ENCODE data around the gene LRRC61. TPM values are rescaled to one million over a fixed set of nuclear protein-coding genes. Genes with fewer than 3 reads are reported as not detected.
"Not testable (repeated sequence)": the region's sequence is repeated elsewhere in the genome, so short reads cannot be mapped to it uniquely, and the experiment has no call there.

LRRC61 gene
- total RNA-seq, 6 experiments from 2014 or later, result not detected

DNA sequence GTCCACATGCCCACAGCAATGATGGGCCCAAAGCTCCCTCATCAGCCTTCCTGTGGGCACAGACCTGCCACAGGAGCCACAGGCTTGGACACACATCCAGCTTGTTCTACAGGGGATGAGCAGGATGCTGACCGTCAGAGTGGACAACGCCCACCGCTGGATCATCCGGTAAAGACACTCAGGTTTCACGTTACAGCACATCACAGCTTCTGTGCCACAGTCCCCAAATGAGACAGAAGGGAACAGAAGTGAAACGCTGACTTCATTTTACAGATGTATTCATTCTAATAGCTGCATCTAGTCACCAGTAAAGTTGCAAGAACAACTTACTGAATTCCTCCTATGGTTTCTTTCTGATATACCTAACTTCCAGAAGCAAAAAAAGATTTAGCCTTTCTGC is 32.8 kb upstream of the LRRC61 start:
- not testable (repeated sequence) for H3K27ac Mint-ChIP-seq; DNase-seq; H3K27me3 Mint-ChIP-seq (ENCODE audit: insufficient read depth); H3K9me3 Mint-ChIP-seq; H3K36me3 Mint-ChIP-seq (ENCODE audit: low read depth); H3K4me3 Mint-ChIP-seq; H3K4me1 Mint-ChIP-seq (ENCODE audit: low read depth)

DNA sequence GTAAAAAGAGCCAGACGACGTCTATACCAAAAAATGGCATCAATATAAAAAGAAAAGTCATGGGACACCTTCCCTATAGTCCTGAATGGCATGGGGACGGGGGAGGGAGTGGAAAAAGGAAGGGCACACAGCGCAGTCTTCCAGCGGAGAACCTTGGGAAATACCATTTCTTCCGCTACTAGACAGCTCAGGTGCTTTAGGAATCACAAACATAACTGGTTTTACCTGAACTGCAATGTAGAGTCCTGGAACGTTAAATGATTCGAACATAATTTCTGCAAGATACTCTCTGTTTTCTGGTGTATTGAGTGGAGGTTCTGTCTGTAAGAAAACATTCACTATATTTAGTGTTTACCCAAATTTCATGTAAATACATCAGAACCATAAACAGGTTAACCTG is 28.1 kb upstream of the LRRC61 start:
- not testable (repeated sequence) for H3K27ac Mint-ChIP-seq; H3K36me3 Mint-ChIP-seq (ENCODE audit: low read depth); H3K4me3 Mint-ChIP-seq; DNase-seq; H3K27me3 Mint-ChIP-seq (ENCODE audit: insufficient read depth); H3K9me3 Mint-ChIP-seq; H3K4me1 Mint-ChIP-seq (ENCODE audit: low read depth)

DNA sequence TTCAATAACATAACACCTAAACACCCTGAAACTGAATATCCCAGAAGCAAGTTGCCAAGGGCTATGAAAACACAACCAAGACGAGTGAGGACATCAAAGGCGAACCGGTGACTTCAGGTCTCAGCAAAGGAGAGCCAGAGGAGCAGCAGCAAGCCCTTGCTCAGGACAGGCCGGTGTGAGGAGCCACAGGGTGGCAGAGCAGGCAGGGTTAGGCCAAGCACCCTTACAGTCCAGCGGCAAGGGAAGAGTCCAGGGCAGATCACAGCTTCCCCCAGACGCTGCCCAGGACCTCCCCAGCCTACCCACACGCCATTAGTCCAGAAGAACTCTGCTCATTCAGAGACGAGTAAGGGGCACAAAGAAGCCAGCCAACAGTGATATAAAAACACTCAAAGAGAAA is 27.5 kb upstream of the LRRC61 start:
- not testable (repeated sequence) for H3K27ac Mint-ChIP-seq; H3K9me3 Mint-ChIP-seq; H3K36me3 Mint-ChIP-seq (ENCODE audit: low read depth); H3K27me3 Mint-ChIP-seq (ENCODE audit: insufficient read depth); H3K4me3 Mint-ChIP-seq; H3K4me1 Mint-ChIP-seq (ENCODE audit: low read depth); DNase-seq

DNA sequence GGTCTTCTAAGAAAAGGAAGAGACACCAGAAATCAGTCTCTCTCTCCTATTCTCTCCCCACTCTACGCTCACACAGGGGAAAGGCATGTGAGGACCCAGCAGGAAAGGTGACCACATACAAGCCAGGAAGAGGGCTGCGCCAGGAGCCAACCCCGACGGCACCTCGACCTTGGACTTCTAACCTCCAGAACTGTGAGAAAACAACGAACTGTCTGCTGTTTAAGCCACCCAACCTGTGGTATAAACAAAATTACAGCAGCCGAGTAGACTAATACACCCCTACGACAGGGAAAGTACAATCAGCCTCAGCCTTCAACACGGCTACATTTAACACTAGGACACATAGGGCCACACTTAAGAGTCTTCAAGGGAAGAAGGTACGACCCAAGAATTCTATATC is 26.4 kb upstream of the LRRC61 start:
- not testable (repeated sequence) for H3K27me3 Mint-ChIP-seq (ENCODE audit: insufficient read depth); H3K27ac Mint-ChIP-seq; DNase-seq; H3K9me3 Mint-ChIP-seq; H3K36me3 Mint-ChIP-seq (ENCODE audit: low read depth); H3K4me3 Mint-ChIP-seq; H3K4me1 Mint-ChIP-seq (ENCODE audit: low read depth)

DNA sequence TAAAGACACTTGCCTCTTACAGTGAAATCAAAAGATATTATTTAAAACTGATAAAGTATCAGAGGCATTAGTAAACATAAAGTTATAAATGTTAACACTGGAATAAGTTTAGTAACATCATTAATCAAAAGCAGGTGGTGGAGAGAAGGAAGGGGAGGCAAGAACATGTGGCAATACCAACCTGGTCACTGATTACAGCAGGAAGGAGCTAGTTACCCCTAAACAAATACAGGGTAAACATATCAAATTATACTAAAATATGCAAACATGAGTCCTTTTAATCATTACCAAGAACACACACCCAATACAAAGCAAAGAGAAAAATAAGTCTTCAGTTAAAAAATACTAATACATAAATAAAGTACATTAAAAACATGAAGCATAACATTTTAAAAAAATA is 25.2 kb upstream of the LRRC61 start:
- H3K36me3 Mint-ChIP-seq (ENCODE audit: low read depth); DNase-seq; H3K27ac Mint-ChIP-seq; H3K27me3 Mint-ChIP-seq (ENCODE audit: insufficient read depth); H3K4me3 Mint-ChIP-seq; H3K4me1 Mint-ChIP-seq (ENCODE audit: low read depth); H3K9me3 Mint-ChIP-seq: not testable (repeated sequence)

DNA sequence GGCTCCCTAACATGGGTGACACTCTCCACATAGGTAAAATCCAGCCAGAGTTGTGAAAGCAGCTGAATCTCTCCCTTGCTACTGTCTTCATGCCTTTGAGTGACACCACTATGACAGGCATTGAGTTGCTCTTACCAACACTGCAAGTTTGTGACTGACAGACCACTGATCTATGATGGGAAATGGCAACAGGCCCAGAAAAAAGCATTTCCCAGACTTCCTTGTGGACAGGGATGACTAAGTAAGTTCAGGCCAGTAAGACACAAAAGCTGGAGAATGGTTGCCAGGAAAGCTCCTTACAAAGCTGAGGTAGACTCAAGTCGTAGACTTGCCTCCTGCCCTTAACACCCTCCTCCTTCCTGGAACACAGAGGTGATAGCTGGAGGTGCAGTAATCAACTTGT is 20.2 kb upstream of the LRRC61 start:
- H3K27me3 Mint-ChIP-seq (ENCODE audit: insufficient read depth); H3K9me3 Mint-ChIP-seq; H3K36me3 Mint-ChIP-seq (ENCODE audit: low read depth); H3K4me3 Mint-ChIP-seq; DNase-seq; H3K4me1 Mint-ChIP-seq (ENCODE audit: low read depth); H3K27ac Mint-ChIP-seq: not testable (repeated sequence)

DNA sequence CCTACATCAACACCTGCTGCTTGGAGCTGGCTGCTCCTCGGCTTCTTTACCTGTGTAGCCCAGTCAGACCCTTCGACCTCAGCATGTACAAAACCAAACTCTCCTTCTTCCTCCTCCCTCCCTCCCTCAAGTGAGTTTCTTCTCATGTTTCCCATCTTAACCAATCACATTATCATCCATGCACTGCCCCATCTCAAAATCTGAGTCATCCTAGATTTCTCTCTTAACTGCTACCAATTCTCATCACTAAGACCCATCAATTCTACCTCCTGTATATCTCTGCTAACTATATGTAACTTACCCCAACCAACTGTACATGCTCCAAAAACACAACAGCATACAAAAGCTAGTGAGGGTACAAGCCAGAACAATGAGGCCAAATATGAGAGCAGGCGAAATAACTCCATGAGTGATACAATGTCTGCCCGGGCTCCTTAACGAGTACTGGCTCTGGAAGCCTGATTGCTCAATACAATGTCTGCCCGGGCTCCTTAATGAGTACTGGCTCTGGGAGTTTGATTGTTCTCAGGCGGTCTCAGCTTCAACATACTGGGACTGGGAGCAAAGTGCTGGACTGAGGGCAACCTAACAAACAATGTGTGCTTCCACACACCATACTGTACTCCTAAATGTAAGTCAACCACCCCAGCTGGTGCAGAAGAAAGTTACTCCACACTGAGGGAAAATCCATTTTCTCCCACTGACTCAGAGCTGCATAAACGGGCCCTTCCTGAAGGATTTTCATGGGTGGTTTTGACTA is 18.5 kb upstream of the LRRC61 start:
- H3K27me3 Mint-ChIP-seq (ENCODE audit: insufficient read depth), result not testable (repeated sequence)

DNA sequence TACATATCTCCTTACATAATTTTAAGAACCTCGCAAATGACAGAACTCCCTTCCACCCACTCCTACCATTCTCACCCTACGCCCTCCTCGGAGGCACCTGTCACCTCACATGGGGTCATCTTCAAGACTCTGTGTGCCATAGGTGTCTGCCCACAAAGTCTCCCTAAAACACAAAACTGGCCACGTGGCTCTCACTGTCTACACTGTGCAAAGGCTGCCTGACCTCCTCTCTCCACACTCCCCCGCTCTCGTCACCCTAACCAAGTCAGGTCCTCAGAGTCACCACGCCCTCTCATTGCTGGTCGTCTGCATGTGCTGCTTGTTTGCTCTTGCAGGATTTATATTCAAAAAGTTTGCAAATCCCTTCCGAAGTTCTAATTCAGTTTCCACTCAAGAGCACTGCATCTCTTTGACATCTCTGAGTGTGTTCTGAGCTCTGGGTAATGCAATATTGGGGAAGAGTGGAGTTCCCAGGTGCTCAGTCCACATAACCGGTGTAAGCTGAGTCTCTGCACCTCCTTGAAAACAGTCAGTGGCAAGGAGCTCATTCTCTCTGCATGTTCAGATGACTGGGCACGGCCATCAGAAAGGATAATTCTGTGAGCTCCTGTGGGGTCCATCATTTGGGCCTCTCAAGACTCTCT is 17.8 kb upstream of the LRRC61 start:
- DNase-seq; H3K27me3 Mint-ChIP-seq (ENCODE audit: insufficient read depth); H3K4me3 Mint-ChIP-seq; H3K27ac Mint-ChIP-seq; H3K4me1 Mint-ChIP-seq (ENCODE audit: low read depth); H3K36me3 Mint-ChIP-seq (ENCODE audit: low read depth): not testable (repeated sequence)
- H3K9me3 Mint-ChIP-seq, result peaks cover 11% of the 10 kb centered on the region

More for the DNA sequence above, 18.5 kb upstream of the LRRC61 start:
- H3K4me3 Mint-ChIP-seq; DNase-seq; H3K4me1 Mint-ChIP-seq (ENCODE audit: low read depth); H3K36me3 Mint-ChIP-seq (ENCODE audit: low read depth); H3K27ac Mint-ChIP-seq: not testable (repeated sequence)
- H3K9me3 Mint-ChIP-seq, result peaks cover 11% of the 10 kb centered on the region

DNA sequence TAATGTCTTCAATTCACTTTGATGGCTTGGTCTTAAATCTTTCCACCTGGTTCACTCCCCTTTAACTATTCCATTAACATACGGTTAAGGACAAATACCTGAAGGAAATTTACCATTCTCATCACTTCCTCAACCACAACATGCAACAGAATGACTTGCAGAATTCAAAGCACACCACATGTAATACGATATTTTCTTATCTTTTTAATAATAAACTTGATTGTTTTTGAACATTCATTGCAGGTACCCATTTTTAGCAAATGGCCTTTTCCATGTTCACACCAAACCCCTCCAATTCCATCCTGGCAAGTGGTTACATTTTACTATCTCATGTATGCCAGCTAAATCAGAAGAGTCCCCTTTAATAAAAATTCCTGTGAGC is 17.3 kb upstream of the LRRC61 start:
- not testable (repeated sequence) for DNase-seq; H3K27ac Mint-ChIP-seq; H3K27me3 Mint-ChIP-seq (ENCODE audit: insufficient read depth); H3K4me1 Mint-ChIP-seq (ENCODE audit: low read depth); H3K36me3 Mint-ChIP-seq (ENCODE audit: low read depth); H3K4me3 Mint-ChIP-seq
- peaks cover 11% of the 10 kb centered on the region for H3K9me3 Mint-ChIP-seq

DNA sequence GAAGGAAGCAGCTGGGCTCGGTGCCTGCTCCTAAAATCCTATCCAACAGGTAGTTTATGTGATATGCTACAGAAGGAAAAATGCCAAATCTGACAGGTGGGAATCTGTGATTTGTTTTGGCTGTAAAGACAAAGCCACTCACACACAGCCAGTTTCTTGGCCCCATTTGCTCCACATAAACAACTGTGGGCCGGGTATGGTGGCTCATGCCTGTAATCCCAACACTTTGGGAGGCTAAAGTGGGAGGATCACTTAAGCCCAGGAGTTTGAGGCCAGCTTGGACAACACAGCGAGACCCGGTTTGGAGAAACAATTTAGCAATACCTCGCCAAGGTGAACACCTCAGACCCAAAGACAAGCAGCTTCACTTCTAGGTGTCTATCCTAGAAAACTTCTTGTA is 16.8 kb upstream of the LRRC61 start:
- peaks cover 11% of the 10 kb centered on the region for H3K9me3 Mint-ChIP-seq
- H3K36me3 Mint-ChIP-seq (ENCODE audit: low read depth); H3K27ac Mint-ChIP-seq; DNase-seq; H3K4me1 Mint-ChIP-seq (ENCODE audit: low read depth); H3K4me3 Mint-ChIP-seq; H3K27me3 Mint-ChIP-seq (ENCODE audit: insufficient read depth): not testable (repeated sequence)
